Superior temporal gyrus (tissue), 1 donor: ENCODE data around the gene JSRP1.
A peak's percentile ranks its signal among the peaks of the same experiment; 100 is the strongest.

Experiments
- DNase-seq: peaks from one replicate; pipeline ENCODE4 v3.0.0-alpha.2; 2016; ENCODE audit errors: extremely low spot score

Gene JSRP1

GRCh38 chr19:2266183-2266993 is 10.2 kb upstream of the JSRP1 start:
- DNase-seq, result peak; percentile 62

GRCh38 chr19:2261438-2262172 is 5.4 kb upstream of the JSRP1 start:
- no peak for DNase-seq

GRCh38 chr19:2260341-2260805 is 4.2 kb upstream of the JSRP1 start:
- no peak for DNase-seq

GRCh38 chr19:2259336-2259735 is 3.1 kb upstream of the JSRP1 start:
- no peak for DNase-seq

- no peak for DNase-seq
These were observed 938 bp downstream of the JSRP1 start for GRCh38 chr19:2255112-2255845.

- DNase-seq, result no peak
These were observed 1.9 kb downstream of the JSRP1 start for GRCh38 chr19:2254064-2254872.

GRCh38 chr19:2253106-2254063 is 2.8 kb downstream of the JSRP1 start:
- no peak for DNase-seq

GRCh38 chr19:2252797-2253105 is 3.5 kb downstream of the JSRP1 start:
- DNase-seq, result no peak

- DNase-seq, result no peak
These were observed 4.0 kb downstream of the JSRP1 start for GRCh38 chr19:2252055-2252796.

GRCh38 chr19:2251106-2252054 is 4.8 kb downstream of the JSRP1 start:
- DNase-seq, result no peak

- no peak for DNase-seq
These were observed 5.5 kb downstream of the JSRP1 start for GRCh38 chr19:2250766-2251105.

- DNase-seq, result no peak
These were observed 6.1 kb downstream of the JSRP1 start for GRCh38 chr19:2249880-2250765.

- DNase-seq, result no peak
These were observed 7.0 kb downstream of the JSRP1 start, which contains the start of gene AMH for GRCh38 chr19:2249010-2249866. AMH (plus strand) TSS chr19:2249323; CDS start chr19:2249333, 10 bp downstream.

- no peak for DNase-seq
These were observed 7.8 kb downstream of the JSRP1 start for GRCh38 chr19:2248136-2249009.

- no peak for DNase-seq
These were observed 8.7 kb downstream of the JSRP1 start for GRCh38 chr19:2247433-2248101.
